Activated naive CD8-positive, alpha-beta T cell treated with anti-CD3 and anti-CD28 coated beads for 36 hours (primary cell): ENCODE results near the gene PRR12. TPM values are rescaled to one million over a fixed set of nuclear protein-coding genes. Genes with fewer than 3 reads are reported as not detected.

Experiments
- DNase-seq: peaks from one replicate; pipeline ENCODE4 v3.0.0; 2021
- H3K27ac Mint-ChIP-seq: one replicate; pipeline ENCODE4 v1.8.0; 2022; ENCODE audit warnings: mild to moderate bottlenecking, moderate library complexity, mixed read lengths
- H3K27me3 Mint-ChIP-seq: one replicate; pipeline ENCODE4 v1.8.0; 2022; ENCODE audit warnings: mild to moderate bottlenecking, mixed read lengths
- H3K36me3 Mint-ChIP-seq: one replicate; pipeline ENCODE4 v1.8.0; 2021; ENCODE audit warnings: mild to moderate bottlenecking, mixed read lengths
- H3K4me1 Mint-ChIP-seq: one replicate; pipeline ENCODE4 v1.8.0; 2021; ENCODE audit warnings: mixed read lengths
- H3K4me3 Mint-ChIP-seq: one replicate; pipeline ENCODE4 v1.8.0; 2022; ENCODE audit warnings: mild to moderate bottlenecking, moderate library complexity, mixed read lengths
- H3K9me3 Mint-ChIP-seq: one replicate; pipeline ENCODE4 v1.8.0; 2022; ENCODE audit warnings: mixed read lengths
- total RNA-seq, 2 experiments: library from RNA; stranded (reverse); gene quantifications; one replicate each; pipeline ENCODE4 v1.2.3, GENCODE V29; 2021

The PRR12 gene
- total RNA-seq, 2 experiments from 2014 or later: 16.0 to 17.8 TPM

- H3K27me3 Mint-ChIP-seq: no peaks in the 10 kb centered on the region
- no peak overlapping the region for H3K27ac Mint-ChIP-seq
- H3K4me1 Mint-ChIP-seq: peaks cover 31% of the 10 kb centered on the region
- H3K36me3 Mint-ChIP-seq: peaks cover 11% of the 10 kb centered on the region
- peak overlapping the region; percentile 45 for H3K4me3 Mint-ChIP-seq
- no peak for DNase-seq
- H3K9me3 Mint-ChIP-seq: no peaks in the 10 kb centered on the region
These were observed 47.1 kb downstream of the PRR12 start for GRCh38 chr19:49637821-49638738.

GRCh38 chr19:49639401-49640112 is 48.6 kb downstream of the PRR12 start:
- H3K36me3 Mint-ChIP-seq: peaks cover 16% of the 10 kb centered on the region
- H3K4me1 Mint-ChIP-seq: peaks cover 43% of the 10 kb centered on the region
- no peak for DNase-seq
- peak overlapping the region; percentile 69 for H3K4me3 Mint-ChIP-seq
- no peaks in the 10 kb centered on the region for H3K9me3 Mint-ChIP-seq
- no peak overlapping the region for H3K27ac Mint-ChIP-seq
- H3K27me3 Mint-ChIP-seq: no peaks in the 10 kb centered on the region

- Mint-ChIP-seq H3K9me3 (no peaks in the 10 kb centered on the region), H3K27me3 (no peaks in the 10 kb centered on the region), H3K4me3 (peak within 1 kb of the TSS; percentile 100), H3K27ac (peak within 1 kb of the TSS; percentile 99), H3K36me3 (peaks cover 16% of the 10 kb centered on the region), H3K4me1 (peaks cover 45% of the 10 kb centered on the region)
- peak; percentile 100 for DNase-seq
These were observed 49.3 kb downstream of the PRR12 start, which contains the start of gene RRAS for GRCh38 chr19:49640113-49640898. Gene RRAS (minus strand): TSS chr19:49640143. CDS start chr19:49640098, 45 bp downstream.

GRCh38 chr19:49641688-49642491 is 50.9 kb downstream of the PRR12 start, which contains the start of gene SCAF1:
Gene SCAF1 (plus strand): TSS chr19:49642209. CDS start chr19:49645027, 2,818 bp downstream.
- Mint-ChIP-seq H3K27me3 (no peaks in the 10 kb centered on the region), H3K4me3 (peak within 1 kb of the TSS; percentile 100), H3K4me1 (peaks cover 45% of the 10 kb centered on the region), H3K36me3 (peaks cover 20% of the 10 kb centered on the region), H3K27ac (peak within 1 kb of the TSS; percentile 99), H3K9me3 (no peaks in the 10 kb centered on the region)
- peak; percentile 100 for DNase-seq

GRCh38 chr19:49642492-49643035 is 51.6 kb downstream of the PRR12 start:
- Mint-ChIP-seq H3K4me1 (peaks cover 44% of the 10 kb centered on the region), H3K27me3 (no peaks in the 10 kb centered on the region), H3K4me3 (peak overlapping the region; percentile 100), H3K9me3 (no peaks in the 10 kb centered on the region), H3K27ac (peak overlapping the region; percentile 93), H3K36me3 (peaks cover 20% of the 10 kb centered on the region)
- DNase-seq: no peak

GRCh38 chr19:49643466-49643865 is 52.5 kb downstream of the PRR12 start:
- peak overlapping the region; percentile 100 for H3K4me3 Mint-ChIP-seq
- H3K36me3 Mint-ChIP-seq: peaks cover 20% of the 10 kb centered on the region
- DNase-seq: no peak
- peak overlapping the region; percentile 36 for H3K27ac Mint-ChIP-seq
- no peaks in the 10 kb centered on the region for H3K9me3 Mint-ChIP-seq
- H3K4me1 Mint-ChIP-seq: peaks cover 38% of the 10 kb centered on the region
- H3K27me3 Mint-ChIP-seq: no peaks in the 10 kb centered on the region

GRCh38 chr19:49645592-49645991 is 54.6 kb downstream of the PRR12 start:
- DNase-seq: no peak
- no peaks in the 10 kb centered on the region for H3K27me3 Mint-ChIP-seq
- H3K27ac Mint-ChIP-seq: no peak overlapping the region
- peaks cover 25% of the 10 kb centered on the region for H3K4me1 Mint-ChIP-seq
- H3K36me3 Mint-ChIP-seq: peaks cover 18% of the 10 kb centered on the region
- H3K9me3 Mint-ChIP-seq: no peaks in the 10 kb centered on the region
- no peak overlapping the region for H3K4me3 Mint-ChIP-seq

- H3K27ac Mint-ChIP-seq: no peak overlapping the region
- peaks cover 21% of the 10 kb centered on the region for H3K4me1 Mint-ChIP-seq
- no peaks in the 10 kb centered on the region for H3K27me3 Mint-ChIP-seq
- peaks cover 16% of the 10 kb centered on the region for H3K36me3 Mint-ChIP-seq
- H3K4me3 Mint-ChIP-seq: no peak overlapping the region
- DNase-seq: no peak
- H3K9me3 Mint-ChIP-seq: no peaks in the 10 kb centered on the region
These were observed 55.0 kb downstream of the PRR12 start for GRCh38 chr19:49645995-49646394.

GRCh38 chr19:49646586-49646985 is 55.6 kb downstream of the PRR12 start:
- H3K27me3 Mint-ChIP-seq: no peaks in the 10 kb centered on the region
- no peaks in the 10 kb centered on the region for H3K9me3 Mint-ChIP-seq
- H3K36me3 Mint-ChIP-seq: peaks cover 16% of the 10 kb centered on the region
- no peak overlapping the region for H3K27ac Mint-ChIP-seq
- no peak for DNase-seq
- no peak overlapping the region for H3K4me3 Mint-ChIP-seq
- H3K4me1 Mint-ChIP-seq: peaks cover 20% of the 10 kb centered on the region

GRCh38 chr19:49651029-49651819 is 60.2 kb downstream of the PRR12 start:
- Mint-ChIP-seq H3K27me3 (no peaks in the 10 kb centered on the region), H3K27ac (no peak overlapping the region), H3K4me3 (no peak overlapping the region), H3K9me3 (no peaks in the 10 kb centered on the region), H3K36me3 (peaks cover 4% of the 10 kb centered on the region), H3K4me1 (no peaks in the 10 kb centered on the region)
- DNase-seq: no peak

- Mint-ChIP-seq H3K9me3 (no peaks in the 10 kb centered on the region), H3K4me3 (no peak overlapping the region), H3K36me3 (peaks cover 4% of the 10 kb centered on the region), H3K4me1 (no peaks in the 10 kb centered on the region), H3K27me3 (no peaks in the 10 kb centered on the region), H3K27ac (no peak overlapping the region)
- DNase-seq: no peak
These were observed 61.0 kb downstream of the PRR12 start for GRCh38 chr19:49651820-49652550.

- Mint-ChIP-seq H3K4me1 (no peaks in the 10 kb centered on the region), H3K36me3 (peaks cover 7% of the 10 kb centered on the region), H3K27ac (no peak overlapping the region), H3K4me3 (no peak overlapping the region), H3K9me3 (no peaks in the 10 kb centered on the region), H3K27me3 (no peaks in the 10 kb centered on the region)
- no peak for DNase-seq
These were observed 61.8 kb downstream of the PRR12 start for GRCh38 chr19:49652551-49653465.
